Lower leg skin (tissue), 4 donors: ENCODE data around the gene PACSIN3. TPM values are rescaled to one million over a fixed set of nuclear protein-coding genes. Genes with fewer than 3 reads are reported as not detected.

Source experiments
- DNase-seq, 2 donors: peaks; one replicate each; pipeline ENCODE4 v3.0.0-alpha.2; 2019; ENCODE audit warnings: low spot score in 2 of 2
- H3K4me3 ChIP-seq: fragments of 200-600 bp; sonication (generic); 2 replicates; pipeline ENCODE4 v1.5.1; 2017; ENCODE audit warnings: mild to moderate bottlenecking, low read depth; ENCODE audit not compliant: poor library complexity, severe bottlenecking
- CTCF ChIP-seq, 3 donors: fragments of 450-650 bp; IDR thresholded peaks; one replicate each; pipeline ENCODE4 v1.5.1; 2016; ENCODE audit warnings: antibody characterized with exemption in 3 of 3, mild to moderate bottlenecking in 3 of 3, moderate library complexity in 2 of 3
- POLR2A ChIP-seq, 2 donors: fragments of 450-650 bp; IDR thresholded peaks; one replicate each; pipeline ENCODE4 v1.6.1; 2016 to 2017; ENCODE audit warnings: antibody characterized with exemption in 2 of 2, mild to moderate bottlenecking in 1 of 2, moderate library complexity in 1 of 2
- WGBS, 2 donors: methylation state at CpG; one replicate each; pipeline ENCODE4 v1.1.5; 2018; 5-methylcytosine and 5-hydroxymethylcytosine counted together
- intact Hi-C: fragments of 100-400 bp; cut with DNase I; formaldehyde crosslinking; loops from one replicate; pipeline ENCODE4 v1.15.0; 2023; ENCODE audit warnings: low total_unique reads
- total RNA-seq, 4 donors: library from RNA; depleted of rRNA; stranded (reverse); fragments of >200 nt; gene quantifications; one replicate each; pipeline ENCODE4 v1.1.0, GENCODE V29; 2016

The PACSIN3 gene
- total RNA-seq, 4 donors from 2014 or later = 47.7 to 73.5 (median 58.4) TPM

DNA sequence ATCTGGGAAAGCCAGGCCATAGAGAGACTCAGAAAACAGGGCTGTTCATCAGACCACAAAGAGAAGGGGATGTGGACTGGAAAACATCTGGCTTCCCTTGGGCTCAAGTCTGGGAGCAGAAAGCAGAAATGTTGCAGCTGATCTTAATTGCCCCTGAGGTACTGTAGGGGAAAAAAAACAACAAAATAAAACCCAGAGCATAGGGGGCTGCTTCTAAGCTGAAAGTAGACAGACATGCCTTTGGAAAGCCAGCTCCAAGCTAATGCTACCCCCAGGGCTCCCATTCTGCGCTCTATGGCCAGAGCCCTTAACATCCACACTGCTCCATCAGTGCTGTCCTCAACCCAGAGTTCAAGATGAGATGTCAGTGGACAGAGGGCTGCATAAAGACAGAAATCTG is 2.0 kb upstream of the PACSIN3 start:
- WGBS, 2 donors = 81 to 96% methylated on average over 1 of the region's 1 CpG
- no peak for TF ChIP-seq POLR2A (IDR thresholded peaks at IDR 0.05)
- TF ChIP-seq CTCF (IDR thresholded peaks at IDR 0.05) = no peak
- no peak overlapping the region for H3K4me3 ChIP-seq
- DNase-seq = no peak
- intact Hi-C loops = loop anchor here (10.0 kb wide), 1 partner anchor 167 kb away; the partner anchor contains the start of gene MYBPC3

GRCh38 chr11:47187723-47188122 is 1.5 kb upstream of the PACSIN3 start:
- DNase-seq = no peak
- intact Hi-C loops = loop anchor here (10.0 kb wide), 1 partner anchor 167 kb away; the partner anchor contains the start of gene MYBPC3

DNA sequence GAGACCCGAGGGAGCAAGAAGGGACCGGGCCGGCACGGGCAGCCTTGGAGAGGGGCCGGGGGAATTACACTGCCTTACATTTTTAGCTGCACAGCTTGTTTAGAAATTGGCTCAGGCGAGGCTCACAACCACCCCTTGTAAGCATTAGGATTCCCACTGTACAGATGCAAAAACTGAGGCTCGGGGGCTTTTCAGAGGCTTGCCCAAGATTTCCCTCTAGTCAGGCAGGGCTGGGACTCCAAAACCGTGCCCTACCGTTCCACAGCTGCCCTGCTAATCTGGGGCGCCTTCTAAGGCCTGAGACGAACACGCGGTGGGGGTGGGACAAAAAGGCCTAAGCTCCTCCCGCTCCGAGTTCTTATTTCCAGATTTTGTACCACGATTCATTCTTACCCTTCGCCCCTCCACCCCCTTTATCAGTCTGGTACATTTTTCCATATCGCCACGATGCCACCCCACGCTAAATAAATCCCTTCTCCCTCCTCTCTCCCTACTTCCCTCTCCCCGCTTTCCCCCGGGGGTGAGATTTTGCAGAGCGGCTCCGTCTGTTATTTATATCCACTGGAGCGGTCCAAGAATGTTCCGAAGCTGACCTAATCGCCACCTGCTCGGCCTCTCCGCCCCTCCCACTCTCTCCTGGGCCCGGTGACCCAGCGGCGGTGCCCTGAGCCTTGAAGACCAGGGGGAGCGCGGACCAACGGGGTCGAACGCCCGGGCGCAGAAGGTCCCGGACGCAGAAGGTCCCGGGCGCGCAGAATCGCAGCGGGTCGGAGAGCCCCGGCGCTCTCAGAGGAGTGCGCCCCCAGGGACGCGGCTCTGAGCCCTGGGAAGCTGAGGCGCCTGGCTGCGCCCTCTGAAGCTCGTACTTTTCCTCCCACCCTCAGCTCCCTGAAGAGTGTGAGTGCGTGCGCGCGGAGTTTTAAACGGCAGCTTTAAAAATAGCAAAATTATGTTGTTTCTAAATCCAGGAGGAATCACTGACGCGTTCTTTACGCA is 764 bp upstream of the PACSIN3 start:
- peak in 1 of 2 donors; percentile 43 for DNase-seq
- peak overlapping the region; percentile 33 for H3K4me3 ChIP-seq
- 1 to 2% methylated on average over 48 to 51 of the region's 63 CpGs for WGBS, 2 donors
- intact Hi-C loops = loop anchor here (10.0 kb wide), 1 partner anchor 168 kb away; the partner anchor contains the start of gene MYBPC3
- no peak for TF ChIP-seq POLR2A (IDR thresholded peaks at IDR 0.05)
- TF ChIP-seq CTCF (IDR thresholded peaks at IDR 0.05) = no peak

More at GRCh38 chr11:47187723-47188122, 1.5 kb upstream of the PACSIN3 start:
- no peak overlapping the region for H3K4me3 ChIP-seq
- WGBS, 2 donors = 44 to 53% methylated on average over 5 of the region's 5 CpGs
- TF ChIP-seq CTCF (IDR thresholded peaks at IDR 0.05) (no peak), POLR2A (IDR thresholded peaks at IDR 0.05) (no peak)

DNA sequence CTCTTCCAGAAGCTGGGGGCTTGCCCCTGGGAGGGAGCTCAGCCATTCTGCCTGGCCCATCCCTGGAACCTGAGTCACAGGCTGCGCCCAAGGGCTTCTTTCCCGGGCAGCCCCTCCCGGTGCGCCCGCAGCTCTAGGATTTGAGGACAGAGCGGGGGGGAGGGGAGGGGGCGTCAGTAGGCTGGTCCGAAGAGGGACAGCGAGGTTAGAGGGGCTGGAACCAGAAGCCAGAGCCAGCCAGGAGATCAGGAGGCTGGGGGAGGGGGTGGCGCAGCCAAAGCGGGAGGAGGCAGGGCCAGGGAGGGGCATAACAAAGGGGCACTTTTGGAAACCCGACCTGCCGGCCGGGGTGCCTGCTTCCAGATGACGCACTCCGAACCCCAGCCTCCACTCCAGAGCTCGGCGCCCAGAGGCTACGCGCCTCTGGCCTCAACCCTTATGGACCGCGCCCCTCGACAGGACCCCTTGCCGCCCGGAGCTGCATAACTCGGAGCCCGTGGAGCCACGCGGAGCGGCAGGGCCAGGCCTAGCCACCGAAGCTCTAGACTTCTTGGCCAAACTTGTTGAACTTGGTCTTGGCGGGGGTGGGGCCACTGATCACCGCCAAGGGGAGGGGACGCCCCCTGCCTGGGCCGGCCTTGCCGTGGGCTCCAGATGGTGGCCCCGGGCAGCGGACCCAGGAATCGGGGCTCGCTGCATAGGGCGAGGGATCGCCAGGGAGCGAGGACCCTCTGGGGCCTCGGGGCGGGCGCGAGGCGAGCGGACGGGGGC is 744 bp downstream of the PACSIN3 start:
- intact Hi-C loops = loop anchor here (10.0 kb wide), 1 partner anchor 169 kb away; the partner anchor contains the start of gene MYBPC3
- DNase-seq = peak in 1 of 2 donors; percentile 92
- 3 to 5% methylated on average over 36 to 39 of the region's 50 CpGs for WGBS, 2 donors
- peak overlapping the region; percentile 53 for H3K4me3 ChIP-seq
- TF ChIP-seq POLR2A (IDR thresholded peaks at IDR 0.05) (no peak), CTCF (IDR thresholded peaks at IDR 0.05) (no peak)

- DNase-seq = no peak
- WGBS, 2 donors = 31 to 57% methylated on average over 4 to 9 of the region's 13 CpGs
- TF ChIP-seq CTCF (IDR thresholded peaks at IDR 0.05) = no peak
- no peak overlapping the region for H3K4me3 ChIP-seq
- intact Hi-C loops = loop anchor here (5.0 to 10.0 kb wide), 2 partner anchors 82 to 170 kb away; partner anchors contain the start of gene MYBPC3
These were observed 1.4 kb downstream of the PACSIN3 start for GRCh38 chr11:47184711-47185304.
